KOPT-K1 (cell line): ENCODE results near the gene LAMA5.

Source experiments
- H3K27ac ChIP-seq: fragments of 200-600 bp; sonication (generic); 2 replicates; pipeline ENCODE4 v1.5.1; 2016; ENCODE audit warnings: antibody characterized with exemption, mild to moderate bottlenecking, low read depth, low read length; ENCODE audit not compliant: poor library complexity, severe bottlenecking
- H3K36me3 ChIP-seq: fragments of 200-600 bp; sonication (generic); 2 replicates; pipeline ENCODE4 v1.5.1; 2017; ENCODE audit warnings: antibody characterized with exemption, mild to moderate bottlenecking, low read length, moderate library complexity; ENCODE audit not compliant: insufficient read depth
- H3K9me3 ChIP-seq: fragments of 200-600 bp; sonication (generic); 2 replicates; pipeline ENCODE4 v1.5.1; 2017; ENCODE audit warnings: antibody characterized with exemption, low read length, mild to moderate bottlenecking; ENCODE audit not compliant: insufficient read depth, poor library complexity, severe bottlenecking

The LAMA5 gene

GRCh38 chr20:62367136-62367632 is at the start of gene LAMA5:
LAMA5 (minus strand) TSS chr20:62367312; CDS start chr20:62367245, 67 bp downstream.
- Histone ChIP-seq H3K9me3 (no peaks in the 10 kb centered on the region), H3K36me3 (no peaks in the 10 kb centered on the region), H3K27ac (no peak within 1 kb of the TSS)

GRCh38 chr20:62415354-62416111 is 48.4 kb upstream of the LAMA5 start:
- Histone ChIP-seq H3K9me3 (no peaks in the 10 kb centered on the region), H3K27ac (no peak overlapping the region), H3K36me3 (no peaks in the 10 kb centered on the region)

- H3K36me3 ChIP-seq: no peaks in the 10 kb centered on the region
- H3K27ac ChIP-seq: no peak overlapping the region
- H3K9me3 ChIP-seq: no peaks in the 10 kb centered on the region
Measured at GRCh38 chr20:62413896-62414481, 46.9 kb upstream of the LAMA5 start.

- no peaks in the 10 kb centered on the region for H3K9me3 ChIP-seq
Measured at GRCh38 chr20:62413025-62413570, 46.0 kb upstream of the LAMA5 start.

GRCh38 chr20:62412194-62413024 is 45.3 kb upstream of the LAMA5 start:
- H3K9me3 ChIP-seq: no peaks in the 10 kb centered on the region
- no peaks in the 10 kb centered on the region for H3K36me3 ChIP-seq
- H3K27ac ChIP-seq: no peak overlapping the region

More at GRCh38 chr20:62413025-62413570, 46.0 kb upstream of the LAMA5 start:
- H3K36me3 ChIP-seq: no peaks in the 10 kb centered on the region
- H3K27ac ChIP-seq: no peak overlapping the region

- Histone ChIP-seq H3K9me3 (no peaks in the 10 kb centered on the region), H3K27ac (no peak overlapping the region)
Measured at GRCh38 chr20:62411479-62412193, 44.5 kb upstream of the LAMA5 start.

GRCh38 chr20:62410746-62411478 is 43.8 kb upstream of the LAMA5 start:
- Histone ChIP-seq H3K27ac (no peak overlapping the region), H3K9me3 (no peaks in the 10 kb centered on the region), H3K36me3 (no peaks in the 10 kb centered on the region)

More at GRCh38 chr20:62411479-62412193, 44.5 kb upstream of the LAMA5 start:
- no peaks in the 10 kb centered on the region for H3K36me3 ChIP-seq

GRCh38 chr20:62409931-62410745 is 43.0 kb upstream of the LAMA5 start:
- Histone ChIP-seq H3K36me3 (no peaks in the 10 kb centered on the region), H3K27ac (no peak overlapping the region), H3K9me3 (no peaks in the 10 kb centered on the region)

GRCh38 chr20:62409086-62409853 is 42.2 kb upstream of the LAMA5 start:
- Histone ChIP-seq H3K9me3 (no peaks in the 10 kb centered on the region), H3K27ac (no peak overlapping the region), H3K36me3 (no peaks in the 10 kb centered on the region)

GRCh38 chr20:62408640-62409039 is 41.5 kb upstream of the LAMA5 start:
- H3K36me3 ChIP-seq: no peaks in the 10 kb centered on the region
- H3K9me3 ChIP-seq: no peaks in the 10 kb centered on the region
- no peak overlapping the region for H3K27ac ChIP-seq

- H3K36me3 ChIP-seq: no peaks in the 10 kb centered on the region; the same call in 1 of the 2 replicates
- H3K27ac ChIP-seq: no peak overlapping the region
- no peaks in the 10 kb centered on the region for H3K9me3 ChIP-seq
Measured at GRCh38 chr20:62408055-62408454, 40.9 kb upstream of the LAMA5 start.

- no peaks in the 10 kb centered on the region; the same call in 1 of the 2 replicates for H3K36me3 ChIP-seq
- no peaks in the 10 kb centered on the region for H3K9me3 ChIP-seq
- H3K27ac ChIP-seq: peak within 1 kb of the TSS; percentile 63
Measured at GRCh38 chr20:62407221-62407992, 40.3 kb upstream of the LAMA5 start, which contains the start of gene CABLES2. CABLES2 (minus strand) TSS chr20:62407285; CDS start chr20:62407276, 9 bp downstream.
